BJ (cell line): Measurements from ENCODE around the gene ZFP62. TPM values are rescaled to one million over a fixed set of nuclear protein-coding genes. Genes with fewer than 3 reads are reported as not detected.
"Not testable (repeated sequence)": the region's sequence is repeated elsewhere in the genome, so short reads cannot be mapped to it uniquely, and the experiment has no call there.

ENCODE experiments used
- CTCF ChIA-PET: fragments of 350-600 bp; formaldehyde crosslinking; extraction: SDS; loops from one replicate; lab custom pipeline; 2021; ENCODE audit warnings: antibody characterized with exemption, inconsistent platforms; lab: Yijun Ruan, JAX
- POLR2A ChIA-PET: fragments of 300-600 bp; sonication (Branson Sonifier 250); formaldehyde crosslinking; extraction: SDS; loops from one replicate; lab custom pipeline; 2021; ENCODE audit warnings: antibody characterized with exemption; lab: Charles Lee
- DNase-seq: peaks from one replicate; pipeline ENCODE4 v3.0.0-alpha.2; 2011; ENCODE audit warnings: low read depth
- H3K27me3 ChIP-seq: 2 replicates; pipeline ENCODE4 v1.6.0; 2011; ENCODE audit warnings: low read length; ENCODE audit not compliant: control insufficient read depth, insufficient read depth
- H3K36me3 ChIP-seq: 2 replicates; pipeline ENCODE4 v1.5.1; 2011; ENCODE audit warnings: low read length; ENCODE audit not compliant: control insufficient read depth, insufficient read depth
- H3K4me3 ChIP-seq: 2 replicates; pipeline ENCODE4 v1.5.1; 2011; ENCODE audit warnings: low read depth, mild to moderate bottlenecking, control low read depth, low read length
- polyA plus RNA-seq: library from polyadenylated mRNA; depleted of rRNA; stranded (reverse); fragments of >200 nt; gene quantifications from 2 replicates; pipeline ENCODE4 v1.2.3, GENCODE V29; 2011
- TF ChIP-seq, protein P1 (sequence below): IDR thresholded peaks from 2 replicates; pipeline ENCODE4 v1.5.1; 2011; ENCODE audit warnings: low read depth, mild to moderate bottlenecking, control low read depth, inconsistent platforms, low read length, moderate library complexity; ENCODE audit not compliant: insufficient read depth

The ZFP62 gene
- polyA plus RNA-seq, 1 experiment = 5.4 TPM

GRCh38 chr5:180830253-180831138, 30.6 kb downstream of the ZFP62 start:
- ChIA-PET POLR2A (no interaction called here), CTCF (interaction anchor here (0.5 to 2.2 kb wide), 7 partner anchors 9 to 354 kb away, joined by 3 to 8 read pairs (median 4); no protein-coding TSS in a partner anchor)
- TF ChIP-seq, protein P1, sequence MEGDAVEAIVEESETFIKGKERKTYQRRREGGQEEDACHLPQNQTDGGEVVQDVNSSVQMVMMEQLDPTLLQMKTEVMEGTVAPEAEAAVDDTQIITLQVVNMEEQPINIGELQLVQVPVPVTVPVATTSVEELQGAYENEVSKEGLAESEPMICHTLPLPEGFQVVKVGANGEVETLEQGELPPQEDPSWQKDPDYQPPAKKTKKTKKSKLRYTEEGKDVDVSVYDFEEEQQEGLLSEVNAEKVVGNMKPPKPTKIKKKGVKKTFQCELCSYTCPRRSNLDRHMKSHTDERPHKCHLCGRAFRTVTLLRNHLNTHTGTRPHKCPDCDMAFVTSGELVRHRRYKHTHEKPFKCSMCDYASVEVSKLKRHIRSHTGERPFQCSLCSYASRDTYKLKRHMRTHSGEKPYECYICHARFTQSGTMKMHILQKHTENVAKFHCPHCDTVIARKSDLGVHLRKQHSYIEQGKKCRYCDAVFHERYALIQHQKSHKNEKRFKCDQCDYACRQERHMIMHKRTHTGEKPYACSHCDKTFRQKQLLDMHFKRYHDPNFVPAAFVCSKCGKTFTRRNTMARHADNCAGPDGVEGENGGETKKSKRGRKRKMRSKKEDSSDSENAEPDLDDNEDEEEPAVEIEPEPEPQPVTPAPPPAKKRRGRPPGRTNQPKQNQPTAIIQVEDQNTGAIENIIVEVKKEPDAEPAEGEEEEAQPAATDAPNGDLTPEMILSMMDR = no peak
- no peak for DNase-seq
- peak overlapping the region; percentile 47 for H3K4me3 ChIP-seq
- H3K27me3 ChIP-seq = no peaks in the 10 kb centered on the region
- H3K36me3 ChIP-seq = peaks cover 2% of the 10 kb centered on the region; the same call in 1 of the 2 replicates

GRCh38 chr5:180829726-180830125, 31.4 kb downstream of the ZFP62 start:
- ChIA-PET CTCF (interaction anchor here (1.6 to 2.2 kb wide), 5 partner anchors 8 to 355 kb away, joined by 3 to 8 read pairs (median 5); no protein-coding TSS in a partner anchor), POLR2A (no interaction called here)
- TF ChIP-seq, protein P1 = no peak
- H3K36me3 ChIP-seq = 0 out of 2 replicates have a peak, but pooled peaks cover under 1% of the 10 kb centered on the region
- no peak overlapping the region for H3K4me3 ChIP-seq
- H3K27me3 ChIP-seq = no peaks in the 10 kb centered on the region
- no peak for DNase-seq

GRCh38 chr5:180828756-180829531, 32.1 kb downstream of the ZFP62 start:
- DNase-seq, H3K36me3 ChIP-seq, POLR2A ChIA-PET, H3K27me3 ChIP-seq, H3K4me3 ChIP-seq: not testable (repeated sequence)
- CTCF ChIA-PET = interaction anchor here (1.6 kb wide), 1 partner anchor 29 kb away, joined by 4 read pairs; no protein-coding TSS in a partner anchor

DNA sequence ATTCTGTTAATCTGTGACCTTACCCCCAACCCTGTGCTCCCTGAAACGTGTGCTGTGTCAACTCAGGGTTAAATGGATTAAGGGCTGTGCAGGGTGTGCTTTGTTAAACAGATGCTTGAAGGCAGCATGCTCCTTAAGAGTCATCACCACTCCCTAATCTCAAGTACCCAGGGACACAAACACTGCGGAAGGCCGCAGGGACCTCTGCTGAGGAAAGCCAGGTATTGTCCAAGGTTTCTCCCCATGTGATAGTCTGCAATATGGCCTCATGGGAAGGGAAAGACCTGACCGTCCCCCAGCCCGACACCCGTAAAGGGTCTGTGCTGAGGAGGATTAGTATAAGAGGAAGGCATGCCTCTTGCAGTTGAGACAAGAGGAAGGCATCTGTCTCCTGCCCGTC, 33.7 kb downstream of the ZFP62 start:
- H3K27me3 ChIP-seq, CTCF ChIA-PET, H3K36me3 ChIP-seq, DNase-seq, H3K4me3 ChIP-seq, POLR2A ChIA-PET: not testable (repeated sequence)

DNA sequence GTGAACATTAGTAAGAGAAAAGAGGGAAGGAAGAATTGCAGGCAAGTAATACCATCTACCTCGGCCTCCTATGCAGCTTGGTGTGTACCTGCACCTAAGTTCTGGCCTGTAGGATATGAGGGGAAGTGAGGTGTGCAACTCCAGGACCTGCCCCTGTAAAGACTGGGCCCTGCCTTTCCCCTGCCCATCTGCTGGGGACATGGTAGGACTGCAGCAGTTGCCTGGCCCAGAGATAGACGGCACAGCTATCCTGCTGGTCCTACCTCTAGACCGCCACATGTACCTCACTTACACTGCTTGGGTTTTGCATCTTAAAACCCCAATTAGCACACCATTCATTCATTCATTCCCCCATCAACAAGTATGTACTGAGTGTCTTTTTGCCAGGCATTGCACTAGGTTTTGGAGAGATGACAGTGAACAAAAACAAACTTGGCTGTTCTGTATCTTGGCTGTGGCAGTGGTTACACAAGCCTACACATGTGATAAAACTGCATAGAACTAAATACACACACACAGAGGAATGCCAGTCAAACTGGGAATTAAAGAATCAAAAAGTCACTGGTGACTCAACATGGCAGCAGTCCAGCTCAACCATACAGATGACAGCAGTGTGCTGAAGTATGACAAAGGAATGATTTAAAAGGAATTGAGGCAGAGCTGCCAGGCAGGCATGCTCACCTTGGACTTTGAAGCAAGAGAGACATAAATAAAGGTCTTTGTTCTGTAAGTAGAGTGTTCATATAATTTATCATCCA, 35.1 kb downstream of the ZFP62 start:
- ChIA-PET POLR2A (no interaction called here), CTCF (interaction anchor here (0.9 to 1.7 kb wide), 2 partner anchors 10 to 13 kb away, joined by 3 to 5 read pairs; no protein-coding TSS in a partner anchor)
- Histone ChIP-seq H3K4me3 (no peak overlapping the region), H3K36me3 (no peaks in the 10 kb centered on the region), H3K27me3 (no peaks in the 10 kb centered on the region)
- TF ChIP-seq, protein P1 = no peak
- DNase-seq = no peak
